Suppressor macrophage treated with lipopolysaccharide for 4 hours (primary cell): Measurements from ENCODE around the gene FASN.

Source experiments
- DNase-seq: peaks from one replicate; pipeline ENCODE4 v3.0.0-alpha.2; 2020

Gene FASN

DNA sequence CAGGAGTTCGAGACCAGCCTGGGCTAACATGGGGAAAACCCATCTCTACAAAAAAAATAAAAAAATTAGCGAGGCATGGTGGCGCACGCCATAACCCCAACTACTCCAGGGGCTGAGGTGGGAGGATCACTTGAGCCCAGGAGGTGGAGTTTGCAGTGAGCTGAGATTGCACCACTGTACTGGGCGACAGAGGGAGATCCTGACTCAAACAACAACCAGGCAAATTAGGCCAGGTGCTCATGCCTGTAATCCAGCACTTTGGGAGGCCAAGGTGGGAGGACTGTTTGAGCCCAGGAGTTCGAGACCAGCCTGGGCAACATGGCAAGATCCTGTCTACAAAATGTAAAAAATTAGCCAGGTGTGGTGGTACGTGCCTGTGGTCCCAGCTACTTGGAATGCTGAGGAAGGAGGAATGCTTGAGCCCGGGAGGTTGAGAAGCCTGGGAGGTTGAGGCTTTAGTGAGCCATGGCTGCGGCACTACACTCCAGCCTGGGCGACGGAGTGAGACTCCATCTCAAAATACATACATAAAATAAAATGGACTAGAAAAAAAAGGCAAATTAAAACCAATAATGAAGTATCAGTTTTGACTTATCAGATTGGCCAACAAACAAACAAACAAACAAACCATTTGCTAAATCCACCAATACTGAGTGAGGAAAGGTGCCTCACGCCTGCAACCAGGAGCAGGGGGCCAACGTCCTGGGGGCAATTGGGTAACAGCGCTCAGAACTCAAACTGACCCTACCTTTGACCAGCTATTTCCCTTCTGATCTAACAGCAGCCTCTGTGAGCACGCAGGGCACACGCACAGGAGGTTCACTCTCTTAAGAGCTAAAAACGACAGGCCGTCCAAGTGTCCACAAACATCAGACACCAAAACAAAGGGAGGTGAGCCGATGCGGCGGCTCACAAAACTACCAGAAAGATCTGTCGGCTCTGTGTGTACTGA lies 19.4 kb upstream of the FASN start:
- DNase-seq, result no peak

DNA sequence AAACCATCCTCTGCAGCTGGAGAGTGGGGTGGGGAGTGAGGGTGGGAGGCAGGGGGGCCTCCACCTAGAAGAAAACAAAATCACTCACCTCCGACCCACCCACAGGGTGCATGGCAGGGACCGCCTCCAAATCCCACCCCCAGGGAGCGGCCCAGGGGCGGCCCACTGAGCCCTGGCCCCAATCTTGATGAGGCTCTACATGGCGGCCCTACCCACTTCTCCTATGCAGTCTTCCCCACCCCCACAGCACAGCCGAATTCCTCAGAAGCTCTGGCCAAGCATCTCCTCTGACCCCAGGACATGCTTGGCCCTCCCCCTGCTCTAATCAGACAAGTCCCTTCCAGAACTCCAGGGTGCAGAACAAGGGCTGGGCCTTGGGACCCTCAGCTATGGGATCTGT lies 18.2 kb upstream of the FASN start:
- no peak for DNase-seq

DNA sequence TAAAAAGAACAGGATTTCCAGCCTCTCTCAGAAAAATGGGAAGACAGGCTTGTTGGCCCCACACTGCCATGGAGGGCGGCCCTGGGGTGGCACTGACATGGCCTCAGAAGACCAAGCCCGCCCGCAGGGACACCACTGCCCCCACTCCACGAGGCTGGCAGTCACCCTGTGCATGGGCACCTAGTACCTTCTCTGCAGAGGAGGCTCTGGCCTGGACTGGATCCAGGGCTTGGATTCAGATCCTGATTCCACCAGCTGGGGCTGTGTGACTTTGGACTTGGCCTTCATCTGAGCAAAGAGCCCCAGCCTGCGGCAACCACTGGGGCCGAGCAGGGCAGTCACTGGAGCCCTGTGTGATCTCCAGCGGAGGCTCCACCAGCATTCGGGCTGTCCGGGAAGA lies 16.8 kb upstream of the FASN start:
- DNase-seq, result no peak

DNA sequence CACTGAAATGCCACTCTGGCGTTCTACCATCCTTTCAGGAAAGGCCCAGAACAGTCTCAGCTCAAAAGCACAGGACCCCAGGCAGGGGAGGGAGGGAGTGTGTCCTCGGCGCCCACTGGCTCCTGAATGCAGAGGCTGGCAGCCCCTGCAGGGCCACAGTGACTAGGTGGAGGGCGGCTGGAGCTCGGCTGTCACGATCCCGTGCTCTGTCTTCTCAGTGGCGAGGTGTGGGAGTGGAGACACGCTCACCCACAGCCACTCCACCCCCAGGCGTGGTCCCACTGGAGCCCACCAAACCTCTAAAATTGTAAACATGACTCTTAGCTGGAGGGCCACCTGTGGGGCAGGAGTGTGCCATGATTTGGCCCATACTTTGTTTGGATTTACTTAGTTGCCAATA lies 16.4 kb upstream of the FASN start:
- DNase-seq, result no peak

DNA sequence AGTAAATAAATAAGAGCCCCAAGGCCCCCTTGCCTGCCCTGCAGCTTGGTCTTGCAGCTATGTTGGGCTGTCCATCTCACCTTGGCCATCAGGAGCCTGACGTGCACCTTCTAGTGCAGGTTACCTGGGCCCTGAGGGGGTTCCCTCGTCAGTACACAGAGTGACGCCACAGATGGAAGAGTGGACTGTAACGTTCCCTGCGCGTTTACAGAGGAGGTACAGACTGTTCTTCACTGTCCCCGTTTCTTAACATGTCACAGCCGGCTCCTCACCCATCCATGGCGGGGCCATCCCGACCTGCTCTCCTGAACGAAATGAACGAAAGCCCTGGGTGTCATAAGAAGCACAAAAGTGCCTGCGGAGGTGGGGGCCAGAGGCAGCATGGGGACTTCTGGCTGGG lies 15.9 kb upstream of the FASN start:
- no peak for DNase-seq

DNA sequence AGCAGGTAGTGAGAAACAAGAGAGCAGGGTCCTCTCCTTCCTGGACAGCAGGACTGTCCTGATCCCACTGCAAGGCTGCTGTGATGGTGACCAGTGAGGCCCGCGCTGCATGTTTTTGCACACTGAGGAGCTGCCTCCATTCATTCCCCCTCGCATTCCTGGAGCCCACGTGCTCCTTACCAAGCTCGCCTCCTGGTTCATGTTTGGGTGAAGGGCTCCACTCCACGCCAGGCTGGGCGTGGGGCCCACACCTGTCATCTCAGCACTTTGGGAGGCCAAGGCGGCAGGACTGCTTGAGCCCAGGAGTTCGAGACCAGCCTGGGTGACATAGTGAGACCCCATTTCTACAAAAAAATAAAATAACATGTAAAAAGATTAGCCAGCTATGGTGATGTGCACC lies 15.4 kb upstream of the FASN start:
- DNase-seq, result no peak

DNA sequence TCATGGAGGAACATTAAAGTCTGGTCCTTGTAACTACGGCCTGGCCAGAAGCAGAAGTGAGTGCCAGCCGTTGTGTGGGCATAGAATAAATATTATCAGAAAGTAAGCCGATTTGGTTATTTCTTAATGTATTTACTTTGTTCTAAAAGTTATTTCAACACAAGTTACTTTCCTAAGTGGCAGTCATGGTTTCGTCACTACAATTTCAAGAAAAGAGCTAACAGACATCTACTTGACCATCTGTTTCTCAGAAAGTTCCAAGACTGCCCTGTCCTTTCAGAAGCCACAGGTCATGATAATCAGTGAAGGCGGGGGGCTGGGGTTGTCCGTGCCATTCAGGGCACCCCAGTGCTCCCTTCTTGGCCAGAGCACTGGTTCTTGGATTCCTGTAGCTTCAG lies 14.9 kb upstream of the FASN start:
- DNase-seq, result no peak

DNA sequence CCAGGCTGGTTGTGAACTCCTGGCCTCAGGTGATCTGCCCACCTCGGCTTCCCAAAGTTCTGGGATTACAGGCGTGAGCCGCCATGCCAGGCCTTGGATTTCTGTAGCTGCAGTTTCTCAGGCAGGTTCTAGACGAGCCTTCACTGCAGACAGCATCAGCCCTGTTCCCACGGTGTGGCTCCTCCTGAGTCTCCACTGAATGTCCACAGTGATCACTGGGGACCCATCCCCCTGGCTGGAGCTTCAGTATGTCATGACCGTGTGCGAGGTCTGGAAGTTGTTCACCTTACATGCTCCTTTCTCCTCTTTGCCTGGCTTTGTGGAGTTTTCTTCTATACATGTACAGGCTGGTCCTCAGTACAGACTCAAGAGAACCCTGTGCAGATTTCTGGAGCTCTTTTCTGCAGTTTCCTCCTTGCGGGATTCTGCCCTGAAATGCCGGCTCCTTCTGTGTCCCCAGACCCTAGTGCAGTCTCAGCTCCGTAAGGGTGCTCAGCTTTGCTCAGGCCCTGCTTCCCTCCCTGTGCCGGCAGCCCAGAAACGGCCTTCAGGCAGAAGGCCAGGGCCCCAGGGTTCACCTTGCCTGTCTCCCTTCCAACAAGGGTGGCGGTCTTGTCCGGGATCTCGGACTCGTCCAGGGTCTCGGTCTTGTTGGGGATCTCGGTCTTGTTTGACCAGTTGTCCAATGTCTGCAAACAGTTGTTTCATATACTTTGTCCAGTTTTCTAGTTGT lies 14.3 kb upstream of the FASN start:
- DNase-seq, result no peak

DNA sequence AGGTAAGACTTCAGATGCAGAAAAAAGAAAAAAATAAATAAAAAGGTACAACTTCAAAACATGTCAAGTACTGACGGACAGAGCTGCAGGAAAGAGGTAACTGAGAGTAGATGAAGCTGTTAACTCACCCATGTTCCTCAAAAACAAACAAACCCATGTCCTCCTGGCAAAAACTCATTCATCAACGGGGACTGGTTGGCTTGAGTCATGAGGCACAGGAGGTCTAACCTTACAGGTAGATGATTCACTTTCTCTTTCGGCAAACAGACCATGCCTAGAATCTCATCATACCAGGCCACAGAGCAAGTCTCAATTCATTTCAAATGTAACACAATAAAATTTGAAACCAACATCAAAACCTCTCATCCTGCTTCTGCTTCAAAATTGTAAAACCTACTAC lies 12.3 kb upstream of the FASN start:
- DNase-seq, result no peak

DNA sequence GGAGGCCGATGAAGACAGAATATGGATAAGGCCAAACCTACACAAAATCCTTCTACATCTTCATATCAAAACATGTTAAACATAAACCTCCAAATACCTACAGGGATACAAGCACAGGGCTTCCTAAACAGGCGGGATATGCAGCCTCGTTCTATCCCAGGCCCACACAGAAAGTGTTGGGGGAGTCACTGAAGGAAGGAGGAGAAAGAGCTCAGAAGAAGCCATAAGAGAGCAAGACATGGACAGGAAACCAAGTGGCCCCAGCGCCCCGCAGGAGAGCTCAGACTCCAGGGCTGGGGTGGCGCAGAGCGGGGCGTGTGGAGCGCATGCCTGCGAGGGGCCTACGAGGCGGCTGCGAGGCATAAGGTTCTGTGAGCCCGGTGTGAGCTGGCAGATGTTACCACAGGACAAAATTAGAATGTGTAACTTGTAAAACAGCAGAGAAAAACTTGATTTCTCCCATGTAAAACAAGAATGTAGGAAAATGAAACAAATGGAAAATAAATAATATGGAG lies 11.0 kb upstream of the FASN start:
- no peak for DNase-seq

DNA sequence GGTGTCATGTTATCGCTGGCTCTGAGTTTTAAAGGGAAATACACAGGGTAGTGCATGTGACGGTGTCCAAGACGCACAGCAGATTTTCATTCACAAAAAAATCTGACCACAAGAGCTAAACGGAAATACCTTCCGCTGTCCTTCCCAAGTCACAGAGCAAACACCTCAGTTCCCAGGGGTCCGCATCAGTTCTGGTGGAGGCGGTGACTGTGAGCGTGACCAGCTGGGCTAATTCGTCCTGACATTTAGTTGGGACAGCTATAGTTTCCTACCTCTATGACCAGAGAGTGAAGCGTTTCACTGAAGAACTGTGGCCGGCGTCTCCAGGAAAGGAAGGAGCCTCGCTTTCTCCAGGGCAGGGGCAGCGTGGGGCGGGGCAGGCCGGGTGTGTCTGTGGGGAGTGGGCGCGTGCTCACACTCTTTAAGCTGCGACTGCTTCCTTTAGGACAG lies 10.5 kb upstream of the FASN start:
- no peak for DNase-seq

DNA sequence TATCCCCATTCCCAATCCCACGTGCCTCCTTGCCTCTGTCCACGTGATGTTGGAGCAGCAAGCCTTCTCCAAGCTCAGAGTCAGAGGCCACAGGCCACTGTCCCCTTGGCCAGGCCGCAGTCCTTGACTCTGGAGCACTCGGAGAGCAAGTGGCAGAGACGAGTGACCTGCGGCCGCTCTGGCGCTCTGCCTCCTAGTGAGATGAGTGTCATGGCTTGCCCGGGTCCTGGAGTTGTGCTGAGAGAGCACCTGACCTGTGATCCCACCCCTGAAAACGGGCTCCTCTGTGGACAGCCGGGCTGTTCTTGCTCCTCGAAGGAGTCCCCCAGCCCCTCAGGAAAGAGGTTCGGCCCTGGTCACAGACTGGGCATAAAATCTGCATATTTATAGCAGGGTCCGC lies 10.0 kb upstream of the FASN start:
- no peak for DNase-seq

DNA sequence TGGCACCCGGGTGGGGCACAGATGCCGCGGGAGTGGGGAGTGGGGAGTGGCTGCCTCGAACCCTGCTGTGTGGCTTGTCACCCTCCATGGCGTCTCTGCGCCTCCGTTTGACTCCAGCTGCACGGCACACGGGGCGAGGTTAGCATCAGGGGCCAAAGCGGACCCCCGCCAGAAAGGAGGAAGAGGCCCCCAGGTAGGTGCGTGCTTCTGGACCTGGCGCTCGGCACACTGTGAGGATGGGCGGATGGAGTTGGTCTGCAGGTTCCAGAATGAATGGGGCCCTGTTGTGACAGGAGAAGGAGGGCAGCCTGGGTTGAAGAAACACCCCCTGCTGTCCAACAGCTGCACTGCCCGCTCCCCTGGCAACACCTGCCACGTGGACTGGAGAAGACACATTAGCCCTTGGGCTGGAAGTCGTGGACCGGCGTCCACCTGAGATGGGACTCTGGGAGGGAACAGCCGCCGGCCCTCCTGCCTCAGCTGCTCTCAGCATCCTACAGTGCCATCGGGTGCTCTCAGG lies 9.4 kb upstream of the FASN start:
- DNase-seq, result no peak

DNA sequence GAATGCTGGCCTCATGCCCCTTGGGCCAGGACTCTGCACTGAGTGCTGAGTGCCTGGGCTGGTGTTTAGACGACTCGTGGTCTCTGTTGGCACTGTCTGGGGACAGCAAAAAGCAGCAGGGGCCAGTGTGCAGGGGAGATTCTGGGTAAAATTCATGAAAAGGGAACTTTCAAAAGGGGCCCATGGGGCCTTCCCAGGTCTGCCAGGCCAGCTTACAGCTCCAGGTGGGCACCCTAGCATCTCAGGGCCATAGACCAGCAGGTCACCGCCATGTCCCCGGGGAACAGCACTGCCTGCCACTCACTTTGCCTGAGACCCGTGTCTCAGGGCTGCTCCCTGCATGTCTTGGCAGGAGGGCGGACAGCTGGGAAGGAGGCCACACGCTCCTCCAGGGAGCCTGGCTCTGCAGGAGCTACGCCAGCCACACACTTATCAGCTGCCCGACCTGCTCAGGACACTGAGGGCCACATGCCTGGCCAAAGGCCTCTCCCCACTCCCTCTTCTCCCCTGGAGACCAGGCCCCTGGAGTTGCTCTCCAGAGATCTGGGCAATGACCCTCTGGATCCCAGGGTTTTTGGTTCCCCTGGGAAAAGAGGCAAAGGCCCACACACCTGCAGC lies 8.8 kb upstream of the FASN start:
- DNase-seq, result no peak

DNA sequence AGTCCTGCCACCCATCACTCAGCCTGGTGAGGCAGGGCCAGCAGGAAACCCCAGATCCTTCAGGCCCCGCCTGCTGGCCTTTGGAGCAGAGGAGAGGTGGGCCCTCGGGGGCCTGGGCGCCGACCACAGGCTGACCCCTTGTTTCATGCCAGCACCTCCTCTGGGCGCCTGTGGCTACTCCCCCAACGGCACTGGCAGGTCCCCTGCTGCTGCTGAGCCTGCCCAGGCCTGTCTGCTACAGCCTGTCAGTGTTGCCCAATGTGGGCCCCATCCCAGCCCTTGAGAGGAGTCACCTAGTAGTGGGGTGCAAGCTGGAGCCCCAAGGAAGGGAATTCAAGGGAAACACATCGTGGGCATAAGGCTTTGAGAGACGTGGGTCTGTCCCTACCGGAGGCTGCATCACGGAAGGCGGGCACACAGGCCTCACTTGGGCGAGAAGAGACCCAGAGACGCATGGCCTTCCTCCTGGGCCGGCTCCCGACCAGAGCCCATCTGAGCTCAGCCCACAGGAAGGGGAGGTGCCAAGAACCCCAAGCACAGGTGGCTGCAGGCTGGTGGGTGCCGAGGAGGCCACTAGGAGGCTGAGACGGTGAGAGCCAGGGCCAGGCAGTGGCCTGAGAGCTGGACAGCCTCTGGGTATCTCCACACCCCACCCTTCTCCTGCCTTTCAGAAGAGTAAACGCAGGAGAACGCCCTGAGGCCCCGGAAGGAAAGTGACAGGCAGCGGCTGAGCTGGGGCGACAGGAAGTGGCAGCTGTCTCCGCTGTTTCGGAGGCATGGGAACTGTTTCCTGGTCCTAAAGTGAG lies 8.0 kb upstream of the FASN start:
- DNase-seq, result peak; percentile 56

DNA sequence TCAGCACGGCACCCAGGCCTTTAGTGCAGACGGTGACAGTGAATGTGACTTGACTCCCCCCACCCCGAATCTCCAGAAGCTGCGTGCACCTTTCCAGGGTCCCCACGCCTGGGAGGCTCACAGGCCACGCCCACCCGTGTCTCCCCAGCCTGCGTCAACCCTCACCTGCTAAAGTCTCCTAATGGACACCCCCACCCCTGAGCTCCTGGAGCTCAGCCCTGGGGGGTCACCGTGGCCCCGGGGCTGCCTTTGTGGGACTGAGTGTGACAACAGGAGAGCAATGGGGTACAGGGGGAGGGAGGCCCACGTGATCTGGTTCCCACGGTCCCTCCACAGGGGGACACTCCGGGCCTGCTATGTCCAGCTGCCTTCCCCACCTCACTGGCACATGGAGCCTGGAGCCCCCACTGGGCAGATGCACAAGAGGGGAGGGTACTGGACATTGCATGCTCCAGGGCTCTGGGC lies 7.4 kb upstream of the FASN start:
- no peak for DNase-seq

DNA sequence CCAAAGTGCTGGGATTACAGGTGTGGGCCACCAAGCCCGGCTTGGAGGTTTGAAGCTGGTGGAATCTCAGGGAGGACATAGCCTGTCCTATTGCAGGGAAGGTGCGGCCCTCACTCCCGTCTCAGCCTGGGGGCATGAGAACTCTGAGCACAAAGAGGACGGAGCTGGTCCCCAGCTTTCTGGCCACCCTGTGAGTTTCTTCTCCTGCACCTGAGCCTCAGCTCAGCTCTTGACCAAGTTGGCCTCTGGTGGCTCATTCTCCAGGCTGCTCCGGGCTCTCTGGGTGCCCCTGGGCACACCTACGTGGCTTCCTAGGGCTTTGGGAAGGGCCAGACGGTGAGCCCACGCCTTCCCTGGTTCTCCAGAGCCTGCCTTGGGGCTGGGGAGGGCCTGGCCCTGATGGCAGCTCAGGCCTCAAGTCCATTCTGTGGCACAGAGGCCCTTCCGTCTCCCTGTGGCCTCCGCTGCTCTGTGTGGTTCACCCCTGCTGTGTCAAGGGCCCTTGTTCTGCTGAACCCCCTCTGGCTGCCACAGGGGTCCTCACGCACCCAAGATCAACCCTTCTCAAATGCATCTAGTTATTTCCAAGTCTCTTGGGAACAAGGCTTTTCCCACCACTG lies 6.9 kb upstream of the FASN start:
- DNase-seq, result no peak

DNA sequence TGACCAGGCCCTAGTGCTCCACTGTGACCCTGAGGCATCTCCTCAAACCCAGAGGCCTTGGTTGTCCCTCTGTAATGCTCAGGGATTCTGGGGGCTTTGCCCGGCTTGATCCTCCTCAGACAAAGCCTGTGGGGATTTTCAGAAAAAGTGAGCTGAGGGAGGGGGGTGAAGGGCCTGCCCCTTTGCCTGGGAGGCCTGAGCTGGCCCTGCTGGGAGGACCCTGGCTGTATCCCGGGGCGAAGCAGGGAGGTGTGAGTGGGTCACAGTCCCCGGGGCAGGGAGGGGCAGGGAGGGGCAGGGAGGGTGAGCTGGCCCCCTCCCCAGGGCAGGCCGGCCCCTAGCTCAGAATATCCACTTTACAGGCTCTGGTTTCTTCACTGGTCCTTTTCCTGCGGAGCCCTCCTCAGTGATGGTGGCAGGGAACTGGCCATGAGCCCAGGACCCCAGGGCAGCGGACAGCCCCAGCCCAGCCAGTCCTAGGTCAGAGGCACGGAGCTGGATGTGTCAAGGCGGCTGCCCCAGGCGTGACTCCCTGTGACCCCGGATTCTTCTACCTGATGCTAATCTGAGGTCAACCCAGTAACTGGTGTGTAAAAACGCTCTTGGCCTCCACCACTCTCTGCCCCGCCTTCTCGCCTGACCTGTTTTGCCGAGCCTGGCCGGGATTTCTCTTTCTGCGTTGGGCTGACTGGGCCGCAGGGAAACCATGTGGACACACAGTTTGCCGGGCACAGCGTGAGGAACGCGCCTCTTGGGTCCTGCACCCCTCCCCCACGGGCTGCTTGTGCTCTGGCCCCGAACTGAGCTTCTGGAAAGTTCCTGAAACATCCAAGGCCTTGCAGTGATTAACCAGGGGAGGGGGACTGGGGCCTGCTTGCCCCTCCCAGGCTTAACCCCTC lies 5.8 kb upstream of the FASN start:
- DNase-seq, result no peak

DNA sequence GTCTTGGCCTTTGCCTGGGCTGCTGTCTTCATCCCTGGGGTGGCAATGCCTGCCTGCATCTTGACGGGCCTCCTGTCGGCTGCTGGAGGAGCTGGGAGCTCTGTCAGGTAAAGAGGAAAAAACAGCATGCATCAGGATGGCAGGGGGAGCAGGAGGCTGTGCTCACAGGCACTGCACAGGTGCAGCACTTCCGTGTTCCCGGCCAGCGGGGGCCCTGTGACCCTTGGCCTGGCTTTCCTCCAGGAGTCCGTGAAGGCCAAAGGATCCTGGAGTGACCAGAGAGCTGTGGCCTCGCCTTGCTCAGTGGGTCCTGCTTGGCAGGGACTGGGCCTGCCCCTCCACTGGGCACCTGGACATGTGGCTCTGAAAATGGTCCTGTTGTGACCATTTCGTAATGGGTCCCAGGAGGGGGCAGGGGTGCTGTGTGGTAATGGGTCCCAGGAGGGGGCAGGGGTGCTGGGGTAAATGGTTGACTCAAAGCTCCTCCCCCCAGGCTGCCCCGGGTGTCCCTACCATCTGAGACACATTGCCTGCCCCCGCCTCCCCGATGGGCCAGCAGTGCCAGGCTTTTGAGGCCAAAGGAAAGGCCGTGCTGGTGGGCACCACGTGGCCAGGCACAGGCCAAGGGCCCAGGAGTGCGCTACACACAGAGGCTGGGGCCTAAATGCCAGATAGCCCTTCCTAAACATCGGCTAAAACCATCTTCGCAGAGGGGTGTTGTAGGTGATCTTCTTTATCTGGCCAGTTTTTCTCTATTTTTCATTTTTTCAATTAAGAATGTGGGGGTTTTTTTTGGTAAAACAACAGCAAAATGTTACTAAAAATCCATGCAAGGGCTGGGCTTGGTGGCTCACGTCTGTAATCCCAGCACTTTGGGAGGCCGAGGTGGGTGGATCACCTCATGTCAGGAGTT lies 4.0 kb upstream of the FASN start:
- no peak for DNase-seq

DNA sequence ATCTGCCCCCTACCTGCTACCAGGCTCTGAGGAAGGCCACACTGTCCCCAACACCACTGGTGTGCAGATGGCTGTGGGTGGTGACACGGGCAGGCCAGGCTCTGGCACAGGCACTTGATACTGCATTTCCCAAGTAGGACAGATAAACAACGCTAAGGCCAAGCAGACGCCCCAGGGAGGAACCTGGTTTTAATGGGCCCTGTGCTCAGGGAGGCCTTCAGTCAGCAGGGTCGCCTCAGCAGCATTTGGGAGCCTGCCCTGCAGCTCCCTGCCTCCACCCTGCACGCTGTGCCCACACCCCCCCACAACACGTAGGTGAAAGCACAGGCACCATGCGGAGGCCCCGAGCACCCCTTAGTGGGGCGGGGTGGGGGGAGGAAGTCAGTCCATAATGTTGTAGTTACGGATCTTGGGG lies 3.3 kb upstream of the FASN start:
- DNase-seq, result no peak
